ENCODE results near the gene SUPT3H. TPM values are rescaled to one million over a fixed set of nuclear protein-coding genes. Genes with fewer than 3 reads are reported as not detected.

SUPT3H gene
- total RNA-seq, 3 donors from 2014 or later (not counting 1 experiment from before 2014, with no cell fraction given): 7.3 to 10.9 (median 9.9) TPM

- no peak for DNase-seq
- Mint-ChIP-seq H3K4me3 (no peak overlapping the region), H3K36me3 (no peaks in the 10 kb centered on the region), H3K27me3 (ENCODE audit: low read depth in 2 of 2) (peaks cover 0 to 7% of the 10 kb centered on the region in 2 donors), H3K9me3 (no peaks in the 10 kb centered on the region), H3K27ac (no peak overlapping the region), H3K4me1 (no peaks in the 10 kb centered on the region)
- no peak for ATAC-seq
- no peak for TF ChIP-seq CTCF (IDR thresholded peaks at IDR 0.05)
- H3K4me1 ChIP-seq (ENCODE audit: control insufficient read depth, insufficient read depth, low read length): no peaks in the 10 kb centered on the region
- intact Hi-C loops (cut with micrococcal nuclease): no loop called here
- 57% methylated on average over 3 of the region's 3 CpGs for WGBS (ENCODE audit: insufficient coverage)
- no peak overlapping the region for H3K4me3 ChIP-seq (ENCODE audit: low read length)
- no peaks in the 10 kb centered on the region for H3K27me3 ChIP-seq (ENCODE audit: control insufficient read depth, insufficient read depth, low read length)
- H3K27ac ChIP-seq (ENCODE audit: low read length): no peak overlapping the region
- no peaks in the 10 kb centered on the region for H3K9me3 ChIP-seq (ENCODE audit: control insufficient read depth, insufficient read depth, low read length)
- no peaks in the 10 kb centered on the region for H3K36me3 ChIP-seq (ENCODE audit: control insufficient read depth, insufficient read depth, low read length)
Observed at GRCh38 chr6:44782892-44783291, 594.8 kb downstream of the SUPT3H start.

DNA sequence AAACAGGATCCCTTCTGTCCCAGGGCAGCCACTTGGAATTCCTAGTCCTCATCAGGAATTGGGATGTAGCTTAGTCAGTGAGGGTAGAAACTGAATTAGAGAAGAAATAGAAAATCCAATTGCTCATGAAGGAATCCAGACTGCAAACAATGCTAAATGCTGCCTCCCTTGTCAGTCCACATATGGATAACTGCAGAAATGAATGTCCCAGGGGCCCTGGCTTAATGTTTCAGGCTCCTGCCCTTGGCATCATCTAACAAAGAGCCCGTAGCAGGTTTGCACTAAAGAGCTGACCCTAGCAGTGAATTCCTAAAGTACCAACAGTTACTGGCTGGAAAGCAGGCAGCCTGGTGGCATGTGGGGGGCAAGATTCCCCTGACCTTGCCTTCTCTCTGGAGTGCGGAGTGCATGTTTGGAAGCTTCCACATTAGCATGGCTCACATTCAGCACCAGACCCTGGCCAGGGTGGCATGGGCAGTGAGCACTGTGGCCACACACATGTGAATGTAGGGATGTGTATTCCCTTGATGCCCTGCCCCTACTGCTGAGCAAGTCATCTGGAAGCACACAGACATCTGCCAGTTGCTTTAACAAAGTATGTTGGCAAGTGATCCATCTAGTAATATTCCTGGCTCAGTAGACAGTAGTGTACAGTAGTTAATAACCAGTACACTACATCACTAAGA lies 595.7 kb downstream of the SUPT3H start:
- no peak for DNase-seq
- no peaks in the 10 kb centered on the region for H3K27me3 ChIP-seq (ENCODE audit: control insufficient read depth, insufficient read depth, low read length)
- H3K4me3 ChIP-seq (ENCODE audit: low read length): no peak overlapping the region
- TF ChIP-seq CTCF (IDR thresholded peaks at IDR 0.05): no peak
- H3K9me3 Mint-ChIP-seq: no peaks in the 10 kb centered on the region
- peaks cover 0 to 5% of the 10 kb centered on the region in 2 donors for H3K27me3 Mint-ChIP-seq (ENCODE audit: low read depth in 2 of 2)
- H3K9me3 ChIP-seq (ENCODE audit: control insufficient read depth, insufficient read depth, low read length): no peaks in the 10 kb centered on the region
- no peaks in the 10 kb centered on the region for H3K36me3 Mint-ChIP-seq
- no peaks in the 10 kb centered on the region for H3K4me1 ChIP-seq (ENCODE audit: control insufficient read depth, insufficient read depth, low read length)
- intact Hi-C loops (cut with micrococcal nuclease): no loop called here
- WGBS (ENCODE audit: insufficient coverage): 97% methylated on average over 2 of the region's 2 CpGs
- no peak overlapping the region for H3K4me3 Mint-ChIP-seq
- no peak for ATAC-seq
- no peak overlapping the region for H3K27ac ChIP-seq (ENCODE audit: low read length)
- no peaks in the 10 kb centered on the region for H3K36me3 ChIP-seq (ENCODE audit: control insufficient read depth, insufficient read depth, low read length)
- no peak overlapping the region for H3K27ac Mint-ChIP-seq
- no peaks in the 10 kb centered on the region for H3K4me1 Mint-ChIP-seq

- 85% methylated on average over 7 of the region's 7 CpGs for WGBS (ENCODE audit: insufficient coverage)
- DNase-seq (no peak), ATAC-seq (no peak)
- no peak overlapping the region for H3K4me3 Mint-ChIP-seq
- no peak for TF ChIP-seq CTCF (IDR thresholded peaks at IDR 0.05)
- no peaks in the 10 kb centered on the region for H3K36me3 Mint-ChIP-seq
- Histone ChIP-seq H3K27ac (ENCODE audit: low read length) (no peak overlapping the region), H3K9me3 (ENCODE audit: control insufficient read depth, insufficient read depth, low read length) (no peaks in the 10 kb centered on the region), H3K4me1 (ENCODE audit: control insufficient read depth, insufficient read depth, low read length) (no peaks in the 10 kb centered on the region), H3K27me3 (ENCODE audit: control insufficient read depth, insufficient read depth, low read length) (no peaks in the 10 kb centered on the region), H3K4me3 (ENCODE audit: low read length) (no peak overlapping the region), H3K36me3 (ENCODE audit: control insufficient read depth, insufficient read depth, low read length) (no peaks in the 10 kb centered on the region)
- no peak overlapping the region for H3K27ac Mint-ChIP-seq
- no peaks in the 10 kb centered on the region for H3K9me3 Mint-ChIP-seq
- no peaks in the 10 kb centered on the region for H3K4me1 Mint-ChIP-seq
- no peaks in the 10 kb centered on the region for H3K27me3 Mint-ChIP-seq (ENCODE audit: low read depth in 2 of 2)
- intact Hi-C loops (cut with micrococcal nuclease): no loop called here
Observed at GRCh38 chr6:44780161-44780560, 597.6 kb downstream of the SUPT3H start.
